Measurements from ENCODE around the gene MORC4.

Gene MORC4

GRCh38 chrX:106921637-106922036 lies 78.4 kb downstream of the MORC4 start:
- no peak overlapping the region for H3K4me3 ChIP-seq (ENCODE audit: low read depth, low read length)
- no peak for TF ChIP-seq CTCF (IDR thresholded peaks at IDR 0.05; ENCODE audit: borderline replicate concordance, insufficient read depth, low read depth, low read length)

- H3K4me3 ChIP-seq (ENCODE audit: low read depth, low read length), result no peak within 1 kb of the TSS
- no peak for TF ChIP-seq CTCF (IDR thresholded peaks at IDR 0.05; ENCODE audit: borderline replicate concordance, insufficient read depth, low read depth, low read length)
Observed at GRCh38 chrX:106919932-106920452, 80.0 kb downstream of the MORC4 start, which contains the start of gene CLDN2. Gene CLDN2 (plus strand): TSS chrX:106920402. CDS start chrX:106928229, 7,827 bp downstream.

- no peak for TF ChIP-seq CTCF (IDR thresholded peaks at IDR 0.05; ENCODE audit: borderline replicate concordance, insufficient read depth, low read depth, low read length)
- H3K4me3 ChIP-seq (ENCODE audit: low read depth, low read length), result no peak overlapping the region
Observed at GRCh38 chrX:106917830-106918500, 82.0 kb downstream of the MORC4 start.

GRCh38 chrX:106912864-106913263 lies 87.1 kb downstream of the MORC4 start:
- TF ChIP-seq CTCF (IDR thresholded peaks at IDR 0.05; ENCODE audit: borderline replicate concordance, insufficient read depth, low read depth, low read length), result no peak
- H3K4me3 ChIP-seq (ENCODE audit: low read depth, low read length), result no peak overlapping the region

GRCh38 chrX:106906361-106906760 lies 93.7 kb downstream of the MORC4 start:
- H3K4me3 ChIP-seq (ENCODE audit: low read depth, low read length), result no peak overlapping the region
- TF ChIP-seq CTCF (IDR thresholded peaks at IDR 0.05; ENCODE audit: borderline replicate concordance, insufficient read depth, low read depth, low read length), result no peak

- H3K4me3 ChIP-seq (ENCODE audit: low read depth, low read length), result no peak overlapping the region
- no peak for TF ChIP-seq CTCF (IDR thresholded peaks at IDR 0.05; ENCODE audit: borderline replicate concordance, insufficient read depth, low read depth, low read length)
Observed at GRCh38 chrX:106905064-106905708, 94.8 kb downstream of the MORC4 start.

Data from GM12875 (cell line).